Measurements from ENCODE around the gene MNT. TPM values are rescaled to one million over a fixed set of nuclear protein-coding genes. Genes with fewer than 3 reads are reported as not detected.

Gene MNT
- total and polyA plus RNA-seq, 9 of the 15 experiments (the other 6 are each of a cell fraction or from before 2014, with no cell fraction given): 0.18 to 23.8 (median 5.3) TPM

GRCh38 chr17:2336215-2336851 lies 64.5 kb downstream of the MNT start, which contains the start of gene TSR1 (continued):
- TF ChIP-seq PHF20 (IDR thresholded peaks at IDR 0.05; ENCODE audit: partially characterized antibody) (peak; percentile 96), ZNF699 (CRISPR knock-in tag; IDR thresholded peaks at IDR 0.05; ENCODE audit: insufficient replicate concordance) (no peak), ZBTB1 (CRISPR knock-in tag; IDR thresholded peaks at IDR 0.05; ENCODE audit: borderline replicate concordance, low read depth) (no peak), PBX2 (CRISPR knock-in tag; IDR thresholded peaks at IDR 0.05; ENCODE audit: low read depth) (no peak), PBX2 (tag; conservative IDR thresholded peaks at IDR 0.05; ENCODE audit: low read depth) (no peak), ATF4 (CRISPR knock-in tag; IDR thresholded peaks at IDR 0.05) (no peak), EWSR1 (IDR thresholded peaks at IDR 0.05; ENCODE audit: borderline replicate concordance, low read depth, partially characterized antibody) (no peak), FOXP1 (CRISPR knock-in tag; IDR thresholded peaks at IDR 0.05) (no peak), RBM17 (IDR thresholded peaks at IDR 0.05; ENCODE audit: borderline replicate concordance, low read depth, low read length) (no peak), ZBTB9 (CRISPR knock-in tag; IDR thresholded peaks at IDR 0.05) (no peak), HDGF (IDR thresholded peaks at IDR 0.05) (no peak), ZNF121 (CRISPR knock-in tag; conservative IDR thresholded peaks at IDR 0.05) (no peak), ARID3A (IDR thresholded peaks at IDR 0.05; ENCODE audit: borderline replicate concordance, low read depth, low read length) (no peak), NR3C1 (CRISPR knock-in tag; IDR thresholded peaks at IDR 0.05) (no peak), ADNP (tag; IDR thresholded peaks at IDR 0.05) (no peak), HMG20B (CRISPR knock-in tag; IDR thresholded peaks at IDR 0.05) (no peak), SP2 (IDR thresholded peaks at IDR 0.05; ENCODE audit: extremely low read depth, low read depth, low read length, poor library complexity, severe bottlenecking) (no peak), HSF4 (CRISPR knock-in tag; IDR thresholded peaks at IDR 0.05; ENCODE audit: borderline replicate concordance) (no peak), KDM4B (IDR thresholded peaks at IDR 0.05; ENCODE audit: borderline replicate concordance in 2 of 2, low read depth in 1 of 2) (peak in 1 of 2 experiments; percentile 91; a peak in 2 of 4 replicates)

All from K562 (cell line).